GM12878 (cell line): ENCODE measurements around the gene WIPF1.

Experiments
- EZH2 ChIP-seq: IDR thresholded peaks from 2 replicates; pipeline ENCODE4 v1.6.1; 2012; ENCODE audit warnings: low read depth, mild to moderate bottlenecking, control low read depth, inconsistent platforms, low read length, borderline replicate concordance; ENCODE audit not compliant: control insufficient read depth
- GABPA ChIP-seq: IDR thresholded peaks from 2 replicates; pipeline ENCODE4 v1.6.1; 2014; ENCODE audit warnings: antibody characterized with exemption, low read depth, mild to moderate bottlenecking, inconsistent platforms

DNA sequence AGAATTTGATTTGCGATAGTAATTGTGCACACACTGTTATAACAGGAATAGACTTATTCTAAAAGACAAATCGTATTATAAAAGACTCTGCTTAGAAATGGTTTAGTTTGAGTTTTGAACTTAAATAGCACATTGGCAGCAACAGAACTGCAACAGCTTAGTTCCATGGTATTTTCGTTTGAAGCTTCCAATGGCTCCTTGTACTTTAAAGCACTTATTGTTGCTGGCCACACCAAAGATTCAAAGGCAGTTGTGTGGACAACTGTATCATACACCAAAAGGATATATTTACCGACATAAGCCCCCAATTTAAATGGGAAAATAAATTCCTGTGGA, 627 bp downstream of the WIPF1 start:
- no peak for TF ChIP-seq GABPA
- TF ChIP-seq EZH2 = no peak
